HEK293 (cell line): ENCODE measurements around the gene SEC11A.

ENCODE experiments used
- CTCF ChIA-PET: fragments of 350-600 bp; formaldehyde crosslinking; extraction: SDS; loops from one replicate; lab custom pipeline; 2021; ENCODE audit warnings: antibody characterized with exemption; lab: Yijun Ruan, JAX
- POLR2A ChIA-PET: fragments of 300-600 bp; formaldehyde crosslinking; extraction: SDS; loops from one replicate; lab custom pipeline; 2020; ENCODE audit warnings: antibody characterized with exemption, inconsistent platforms; lab: Yijun Ruan, JAX
- H3K27ac ChIP-seq: fragments of 200-500 bp; sonication (Bioruptor generic); 2 replicates; pipeline ENCODE4 v1.5.1; 2014; ENCODE audit warnings: low read depth, low read length, control low read depth, inconsistent platforms; ENCODE audit errors: extremely low read depth
- H3K36me3 ChIP-seq, 2 experiments: fragments of 200-500 bp in 1 of 2; sonication (Bioruptor generic) in 1 of 2; 1 replicate in 1 of 2; 2 replicates in 1 of 2; pipeline ENCODE4 v1.5.1; 2014 to 2017; ENCODE audit warnings: inconsistent platforms in 2 of 2, low read length in 2 of 2; ENCODE audit not compliant: control insufficient read depth in 2 of 2, insufficient read depth in 1 of 2
- H3K4me1 ChIP-seq: fragments of 200-500 bp; sonication (Bioruptor generic); 2 replicates; pipeline ENCODE4 v1.5.1; 2014; ENCODE audit warnings: mild to moderate bottlenecking, low read length, inconsistent platforms; ENCODE audit not compliant: control insufficient read depth, insufficient read depth
- H3K4me3 ChIP-seq: 2 replicates; pipeline ENCODE4 v1.5.1; 2011; ENCODE audit warnings: low read depth, mild to moderate bottlenecking, control low read depth, low read length, moderate library complexity
- H3K9me3 ChIP-seq: fragments of 200-500 bp; sonication (Bioruptor generic); 2 replicates; pipeline ENCODE4 v1.5.1; 2014; ENCODE audit warnings: low read depth, low read length, inconsistent platforms; ENCODE audit not compliant: control insufficient read depth, insufficient read depth
- MZF1 ChIP-seq: fragments of 450-650 bp; formaldehyde crosslinking; IDR thresholded peaks from 2 replicates; pipeline ENCODE4 v1.5.1; 2017; ENCODE audit warnings: missing biosample characterization, missing genetic modification characterization, borderline replicate concordance
- REPIN1 ChIP-seq: fragments of 450-650 bp; formaldehyde crosslinking; IDR thresholded peaks from 2 replicates; pipeline ENCODE4 v1.5.1; 2017; ENCODE audit warnings: missing biosample characterization, missing genetic modification characterization, low read depth
- ZBTB48 ChIP-seq: fragments of 450-650 bp; formaldehyde crosslinking; IDR thresholded peaks from 2 replicates; pipeline ENCODE4 v1.5.1; 2016; ENCODE audit warnings: missing biosample characterization, missing genetic modification characterization
- ZFP3 ChIP-seq: fragments of 450-650 bp; formaldehyde crosslinking; IDR thresholded peaks from 2 replicates; pipeline ENCODE4 v1.5.1; 2016; ENCODE audit warnings: low read depth, missing biosample characterization, missing genetic modification characterization
- ZFP69B ChIP-seq: fragments of 450-650 bp; formaldehyde crosslinking; IDR thresholded peaks from 2 replicates; pipeline ENCODE4 v1.5.1; 2016; ENCODE audit warnings: missing biosample characterization, missing genetic modification characterization
- ZNF133 ChIP-seq: fragments of 450-650 bp; formaldehyde crosslinking; IDR thresholded peaks from 2 replicates; pipeline ENCODE4 v1.5.1; 2016; ENCODE audit warnings: missing biosample characterization, missing genetic modification characterization
- ZNF16 ChIP-seq: fragments of 450-650 bp; formaldehyde crosslinking; IDR thresholded peaks from 2 replicates; pipeline ENCODE4 v1.5.1; 2016; ENCODE audit warnings: low read depth, missing biosample characterization, missing genetic modification characterization
- ZNF184 ChIP-seq: fragments of 450-650 bp; IDR thresholded peaks from 2 replicates; pipeline ENCODE4 v1.5.1; 2018; ENCODE audit warnings: missing biosample characterization, mild to moderate bottlenecking, missing genetic modification characterization
- ZNF19 ChIP-seq: fragments of 450-650 bp; formaldehyde crosslinking; IDR thresholded peaks from 2 replicates; pipeline ENCODE4; 2016; ENCODE audit warnings: missing biosample characterization, missing genetic modification characterization, low read depth
- ZNF239 ChIP-seq: fragments of 450-650 bp; formaldehyde crosslinking; IDR thresholded peaks from 2 replicates; pipeline ENCODE4 v1.5.1; 2016; ENCODE audit warnings: missing biosample characterization, missing genetic modification characterization
- ZNF302 ChIP-seq: fragments of 450-650 bp; formaldehyde crosslinking; IDR thresholded peaks from 2 replicates; pipeline ENCODE4 v1.5.1; 2016; ENCODE audit warnings: missing biosample characterization, missing genetic modification characterization, low read depth
- ZNF423 ChIP-seq: fragments of 450-650 bp; formaldehyde crosslinking; IDR thresholded peaks from 2 replicates; pipeline ENCODE4 v1.5.1; 2016; ENCODE audit warnings: missing biosample characterization, missing genetic modification characterization
- ZNF555 ChIP-seq: fragments of 450-650 bp; formaldehyde crosslinking; conservative IDR thresholded peaks from 2 replicates; pipeline ENCODE4 v1.5.1; 2017; ENCODE audit warnings: missing biosample characterization, mild to moderate bottlenecking, missing genetic modification characterization, inconsistent platforms
- ZNF560 ChIP-seq: fragments of 450-650 bp; formaldehyde crosslinking; IDR thresholded peaks from 2 replicates; pipeline ENCODE4 v1.5.1; 2017; ENCODE audit warnings: missing biosample characterization, missing genetic modification characterization, borderline replicate concordance
- ZNF600 ChIP-seq: fragments of 450-650 bp; formaldehyde crosslinking; IDR thresholded peaks from 2 replicates; pipeline ENCODE4 v1.5.1; 2016; ENCODE audit warnings: missing biosample characterization, missing genetic modification characterization
- ZNF623 ChIP-seq: fragments of 450-650 bp; formaldehyde crosslinking; IDR thresholded peaks from 2 replicates; pipeline ENCODE4 v1.5.1; 2016; ENCODE audit warnings: missing biosample characterization, missing genetic modification characterization
- ZNF624 ChIP-seq: fragments of 450-650 bp; formaldehyde crosslinking; IDR thresholded peaks from 2 replicates; pipeline ENCODE4 v1.5.1; 2017; ENCODE audit warnings: missing biosample characterization, missing genetic modification characterization
- ZNF670 ChIP-seq: fragments of 450-650 bp; formaldehyde crosslinking; IDR thresholded peaks from 2 replicates; pipeline ENCODE4 v1.5.1; 2016; ENCODE audit warnings: missing biosample characterization, missing genetic modification characterization, low read depth
- ZNF837 ChIP-seq: fragments of 450-650 bp; formaldehyde crosslinking; IDR thresholded peaks from 2 replicates; pipeline ENCODE4 v1.5.1; 2016; ENCODE audit warnings: missing biosample characterization, missing genetic modification characterization
- ZSCAN16 ChIP-seq: fragments of 450-650 bp; formaldehyde crosslinking; IDR thresholded peaks from 2 replicates; pipeline ENCODE4 v1.5.1; 2016; ENCODE audit warnings: missing biosample characterization, missing genetic modification characterization
- TF ChIP-seq, protein P1 (sequence below): fragments of 450-650 bp; formaldehyde crosslinking; IDR thresholded peaks from 2 replicates; pipeline ENCODE4 v1.5.1; 2016; ENCODE audit warnings: missing biosample characterization, missing genetic modification characterization
- TF ChIP-seq, protein P2 (sequence below): fragments of 450-650 bp; formaldehyde crosslinking; IDR thresholded peaks from 2 replicates; pipeline ENCODE4 v1.5.1; 2016; ENCODE audit warnings: missing biosample characterization, missing genetic modification characterization
- TF ChIP-seq, protein P3 (sequence below): fragments of 450-650 bp; formaldehyde crosslinking; IDR thresholded peaks from 2 replicates; pipeline ENCODE4 v1.5.1; 2016; ENCODE audit warnings: missing biosample characterization, missing genetic modification characterization, low read depth
- TF ChIP-seq, protein P4 (sequence below): fragments of 450-650 bp; formaldehyde crosslinking; IDR thresholded peaks from 2 replicates; pipeline ENCODE4 v1.5.1; 2016; ENCODE audit warnings: missing biosample characterization, missing genetic modification characterization
- TF ChIP-seq, protein P5 (sequence below): fragments of 450-650 bp; formaldehyde crosslinking; IDR thresholded peaks from 2 replicates; pipeline ENCODE4 v1.5.1; 2017; ENCODE audit warnings: missing biosample characterization, missing genetic modification characterization

Gene SEC11A

DNA sequence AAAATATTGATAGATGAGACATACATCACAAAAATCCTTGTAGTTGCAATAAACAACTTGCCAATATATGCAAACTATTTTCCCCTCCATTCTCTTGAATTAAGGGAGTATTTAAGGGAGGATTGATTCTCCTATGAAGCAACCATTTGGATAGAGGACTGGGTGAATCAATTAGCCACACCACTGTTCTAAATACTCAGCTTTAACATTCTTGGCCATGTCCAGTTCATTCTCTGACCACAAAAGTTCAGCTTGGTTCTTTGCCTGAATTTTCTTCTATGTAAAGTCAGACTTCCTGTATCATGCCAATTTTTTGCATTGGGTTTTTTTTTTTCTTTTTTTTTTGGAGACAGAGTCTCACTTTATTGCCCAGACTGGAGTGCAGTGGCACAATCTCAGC, 15.8 kb upstream of the SEC11A start:
- POLR2A ChIA-PET, result interaction anchor here (0.6 to 5.3 kb wide), 3 partner anchors 16 to 77 kb away, joined by 3 to 64 read pairs (median 4); partner anchors contain the start of gene SEC11A
- H3K27ac ChIP-seq, result no peak overlapping the region
- CTCF ChIA-PET, result interaction anchor here (0.6 to 1.2 kb wide), 2 partner anchors 10 to 84 kb away, joined by 3 read pairs; no protein-coding TSS in a partner anchor

DNA sequence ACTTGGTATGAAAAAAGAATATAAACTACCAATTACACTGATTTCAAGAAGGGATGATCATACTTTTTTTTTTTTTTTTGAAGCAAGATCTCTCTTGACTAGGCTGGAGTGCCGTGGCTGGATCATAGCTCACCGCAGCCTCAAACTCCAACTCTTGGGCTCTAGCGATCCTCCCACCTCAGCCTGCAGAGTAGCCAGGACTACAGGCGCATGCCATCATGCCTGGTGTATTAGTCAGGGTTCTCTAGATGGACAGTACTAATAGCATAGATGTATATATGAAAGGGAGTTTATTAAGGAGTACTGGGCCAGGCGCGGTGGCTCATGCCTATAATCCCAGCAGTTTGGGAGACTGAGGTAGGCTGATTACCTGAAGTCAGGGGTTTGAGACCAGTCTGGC, 11.5 kb upstream of the SEC11A start:
- H3K4me1 ChIP-seq, result no peaks in the 10 kb centered on the region
- no peaks in the 10 kb centered on the region for H3K36me3 ChIP-seq
- no peaks in the 10 kb centered on the region for H3K9me3 ChIP-seq
- no peak overlapping the region for H3K4me3 ChIP-seq
- ChIA-PET POLR2A (interaction anchor here (2.0 kb wide), 1 partner anchor 11 kb away, joined by 9 read pairs; the partner anchor contains the start of gene SEC11A), CTCF (interaction anchor here (0.6 kb wide), 1 partner anchor 8 kb away, joined by 4 read pairs; no protein-coding TSS in a partner anchor)
- no peak overlapping the region for H3K27ac ChIP-seq
- no peak for TF ChIP-seq ZNF184 (tag by site-specific recombination)
- TF ChIP-seq, protein P1, sequence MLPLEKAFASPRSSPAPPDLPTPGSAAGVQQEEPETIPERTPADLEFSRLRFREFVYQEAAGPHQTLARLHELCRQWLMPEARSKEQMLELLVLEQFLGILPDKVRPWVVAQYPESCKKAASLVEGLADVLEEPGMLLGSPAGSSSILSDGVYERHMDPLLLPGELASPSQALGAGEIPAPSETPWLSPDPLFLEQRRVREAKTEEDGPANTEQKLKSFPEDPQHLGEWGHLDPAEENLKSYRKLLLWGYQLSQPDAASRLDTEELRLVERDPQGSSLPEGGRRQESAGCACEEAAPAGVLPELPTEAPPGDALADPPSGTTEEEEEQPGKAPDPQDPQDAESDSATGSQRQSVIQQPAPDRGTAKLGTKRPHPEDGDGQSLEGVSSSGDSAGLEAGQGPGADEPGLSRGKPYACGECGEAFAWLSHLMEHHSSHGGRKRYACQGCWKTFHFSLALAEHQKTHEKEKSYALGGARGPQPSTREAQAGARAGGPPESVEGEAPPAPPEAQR (tag by site-specific recombination), result no peak
- TF ChIP-seq, protein P2, sequence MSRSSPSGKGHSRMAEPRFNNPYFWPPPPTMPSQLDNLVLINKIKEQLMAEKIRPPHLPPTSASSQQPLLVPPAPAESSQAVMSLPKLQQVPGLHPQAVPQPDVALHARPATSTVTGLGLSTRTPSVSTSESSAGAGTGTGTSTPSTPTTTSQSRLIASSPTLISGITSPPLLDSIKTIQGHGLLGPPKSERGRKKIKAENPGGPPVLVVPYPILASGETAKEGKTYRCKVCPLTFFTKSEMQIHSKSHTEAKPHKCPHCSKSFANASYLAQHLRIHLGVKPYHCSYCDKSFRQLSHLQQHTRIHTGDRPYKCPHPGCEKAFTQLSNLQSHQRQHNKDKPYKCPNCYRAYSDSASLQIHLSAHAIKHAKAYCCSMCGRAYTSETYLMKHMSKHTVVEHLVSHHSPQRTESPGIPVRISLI, result no peak
- TF ChIP-seq, protein P3, sequence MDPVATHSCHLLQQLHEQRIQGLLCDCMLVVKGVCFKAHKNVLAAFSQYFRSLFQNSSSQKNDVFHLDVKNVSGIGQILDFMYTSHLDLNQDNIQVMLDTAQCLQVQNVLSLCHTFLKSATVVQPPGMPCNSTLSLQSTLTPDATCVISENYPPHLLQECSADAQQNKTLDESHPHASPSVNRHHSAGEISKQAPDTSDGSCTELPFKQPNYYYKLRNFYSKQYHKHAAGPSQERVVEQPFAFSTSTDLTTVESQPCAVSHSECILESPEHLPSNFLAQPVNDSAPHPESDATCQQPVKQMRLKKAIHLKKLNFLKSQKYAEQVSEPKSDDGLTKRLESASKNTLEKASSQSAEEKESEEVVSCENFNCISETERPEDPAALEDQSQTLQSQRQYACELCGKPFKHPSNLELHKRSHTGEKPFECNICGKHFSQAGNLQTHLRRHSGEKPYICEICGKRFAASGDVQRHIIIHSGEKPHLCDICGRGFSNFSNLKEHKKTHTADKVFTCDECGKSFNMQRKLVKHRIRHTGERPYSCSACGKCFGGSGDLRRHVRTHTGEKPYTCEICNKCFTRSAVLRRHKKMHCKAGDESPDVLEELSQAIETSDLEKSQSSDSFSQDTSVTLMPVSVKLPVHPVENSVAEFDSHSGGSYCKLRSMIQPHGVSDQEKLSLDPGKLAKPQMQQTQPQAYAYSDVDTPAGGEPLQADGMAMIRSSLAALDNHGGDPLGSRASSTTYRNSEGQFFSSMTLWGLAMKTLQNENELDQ (tag by site-specific recombination), result no peak
- no peak for TF ChIP-seq ZNF16 (tag by site-specific recombination)
- TF ChIP-seq ZNF670 (tag by site-specific recombination), result no peak
- no peak for TF ChIP-seq MZF1 (tag by site-specific recombination)
- no peak for TF ChIP-seq ZFP3
- no peak for TF ChIP-seq ZBTB48 (tag by site-specific recombination)
- no peak for TF ChIP-seq ZFP69B
- TF ChIP-seq, all 188 proteins: peak for 0

More for the DNA sequence above, 15.8 kb upstream of the SEC11A start:
- no peaks in the 10 kb centered on the region for H3K9me3 ChIP-seq
- TF ChIP-seq ZNF560 (tag by site-specific recombination), result no peak
- TF ChIP-seq ZSCAN16 (tag by site-specific recombination), result no peak
- no peak for TF ChIP-seq ZNF239
- TF ChIP-seq REPIN1, result no peak
- TF ChIP-seq ZNF837 (tag by site-specific recombination), result no peak
- TF ChIP-seq, protein P4, sequence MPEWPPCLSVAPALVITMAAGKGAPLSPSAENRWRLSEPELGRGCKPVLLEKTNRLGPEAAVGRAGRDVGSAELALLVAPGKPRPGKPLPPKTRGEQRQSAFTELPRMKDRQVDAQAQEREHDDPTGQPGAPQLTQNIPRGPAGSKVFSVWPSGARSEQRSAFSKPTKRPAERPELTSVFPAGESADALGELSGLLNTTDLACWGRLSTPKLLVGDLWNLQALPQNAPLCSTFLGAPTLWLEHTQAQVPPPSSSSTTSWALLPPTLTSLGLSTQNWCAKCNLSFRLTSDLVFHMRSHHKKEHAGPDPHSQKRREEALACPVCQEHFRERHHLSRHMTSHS (tag by site-specific recombination), result no peak
- TF ChIP-seq ZNF600 (tag by site-specific recombination), result no peak
- TF ChIP-seq ZNF623 (tag by site-specific recombination), result no peak
- TF ChIP-seq ZNF133, result no peak
- TF ChIP-seq ZNF19, result no peak
- TF ChIP-seq ZNF302 (tag by site-specific recombination), result no peak
- TF ChIP-seq, protein P5, sequence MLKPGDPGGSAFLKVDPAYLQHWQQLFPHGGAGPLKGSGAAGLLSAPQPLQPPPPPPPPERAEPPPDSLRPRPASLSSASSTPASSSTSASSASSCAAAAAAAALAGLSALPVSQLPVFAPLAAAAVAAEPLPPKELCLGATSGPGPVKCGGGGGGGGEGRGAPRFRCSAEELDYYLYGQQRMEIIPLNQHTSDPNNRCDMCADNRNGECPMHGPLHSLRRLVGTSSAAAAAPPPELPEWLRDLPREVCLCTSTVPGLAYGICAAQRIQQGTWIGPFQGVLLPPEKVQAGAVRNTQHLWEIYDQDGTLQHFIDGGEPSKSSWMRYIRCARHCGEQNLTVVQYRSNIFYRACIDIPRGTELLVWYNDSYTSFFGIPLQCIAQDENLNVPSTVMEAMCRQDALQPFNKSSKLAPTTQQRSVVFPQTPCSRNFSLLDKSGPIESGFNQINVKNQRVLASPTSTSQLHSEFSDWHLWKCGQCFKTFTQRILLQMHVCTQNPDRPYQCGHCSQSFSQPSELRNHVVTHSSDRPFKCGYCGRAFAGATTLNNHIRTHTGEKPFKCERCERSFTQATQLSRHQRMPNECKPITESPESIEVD (tag by site-specific recombination), result no peak
- no peak for TF ChIP-seq ZNF624
- TF ChIP-seq ZNF423, result no peak
- no peak for TF ChIP-seq ZNF555 (tag by site-specific recombination)
- no peaks in the 10 kb centered on the region for H3K4me1 ChIP-seq
- no peak overlapping the region for H3K4me3 ChIP-seq
- H3K36me3 ChIP-seq, result no peaks in the 10 kb centered on the region; a peak in 1 of 3 replicates
